Right lobe of liver (tissue), 4 donors: ENCODE data around the gene TMPRSS2.

Source experiments
- CTCF ChIP-seq, 4 donors: fragments of 200-600 bp in 3 of 4; fragments of 450-650 bp in 1 of 4; IDR thresholded peaks; one replicate each; pipeline versions ENCODE4 v1.5.1 to v1.8.0; 2016 to 2022; ENCODE audit warnings: antibody characterized with exemption in 4 of 4, mild to moderate bottlenecking in 2 of 4
- POLR2A ChIP-seq: fragments of 450-650 bp; IDR thresholded peaks from one replicate; pipeline ENCODE4 v1.6.1; 2017; ENCODE audit warnings: antibody characterized with exemption, mild to moderate bottlenecking
- donor health status: DM: no; HTN: no; CAD: no.
- donor health status: DM: no; HTN: no; CAD: no.
- donor health status: DM: no; HTN: yes; CAD: no.

- TF ChIP-seq CTCF (IDR thresholded peaks at IDR 0.05) (no peak), POLR2A (no peak)
These were observed 8.0 kb downstream of the TMPRSS2 start for GRCh38 chr21:41499920-41500319.
